C4-2B (cell line): Measurements from ENCODE around the gene TRAF1.

Experiments
- ZFX ChIP-seq: fragments of 450-650 bp; IDR thresholded peaks from 2 replicates; pipeline ENCODE4 v1.6.1; 2017
- TF ChIP-seq, protein P1 (sequence below): fragments of 450-650 bp; conservative IDR thresholded peaks from 2 replicates; pipeline ENCODE4 v1.5.1; 2017; ENCODE audit warnings: mild to moderate bottlenecking

DNA sequence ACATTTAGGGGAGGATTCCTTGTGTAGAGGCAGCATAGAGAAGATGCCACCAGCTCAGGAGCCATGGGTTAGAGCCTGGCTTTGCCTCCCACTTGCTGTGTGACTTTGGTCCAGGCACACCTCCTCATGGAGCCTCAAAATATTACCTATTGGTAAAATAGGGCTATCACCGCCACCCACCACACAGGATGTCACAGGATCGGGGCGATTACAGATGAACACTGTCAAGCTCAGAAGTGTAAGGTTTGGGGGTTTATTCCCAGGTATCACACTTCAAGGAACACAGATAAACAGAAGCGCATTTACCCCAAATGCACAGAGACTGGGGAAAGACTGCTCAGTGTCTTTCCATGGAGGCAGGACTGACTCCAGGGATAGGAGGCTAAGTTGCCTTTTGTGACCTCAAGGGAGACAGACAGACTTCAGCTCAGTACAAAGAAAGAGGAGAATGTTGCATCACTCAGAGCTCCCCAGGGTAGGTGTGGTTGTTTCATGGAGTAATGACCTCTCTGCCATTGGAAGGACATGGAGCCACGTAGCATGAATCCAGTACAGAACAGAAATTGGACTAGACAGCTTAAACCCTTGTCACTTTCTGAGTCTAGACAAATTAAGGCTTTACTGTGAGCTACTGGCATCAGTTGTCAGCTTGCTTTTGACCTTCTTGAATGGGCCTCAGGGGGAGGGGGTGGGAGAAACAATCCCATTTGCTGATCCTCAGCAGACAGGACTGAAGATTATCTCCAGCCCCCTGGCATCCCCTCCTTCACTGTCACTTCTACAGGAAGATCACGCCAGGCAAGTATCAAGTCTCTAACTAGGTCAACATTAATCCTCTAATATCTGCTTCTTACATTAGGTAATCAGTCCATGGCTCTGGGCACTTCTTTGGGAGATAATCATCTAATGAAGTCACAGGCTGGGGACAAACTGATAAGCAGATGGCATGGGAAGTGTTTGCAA lies 6.5 kb downstream of the TRAF1 start:
- TF ChIP-seq, protein P1, sequence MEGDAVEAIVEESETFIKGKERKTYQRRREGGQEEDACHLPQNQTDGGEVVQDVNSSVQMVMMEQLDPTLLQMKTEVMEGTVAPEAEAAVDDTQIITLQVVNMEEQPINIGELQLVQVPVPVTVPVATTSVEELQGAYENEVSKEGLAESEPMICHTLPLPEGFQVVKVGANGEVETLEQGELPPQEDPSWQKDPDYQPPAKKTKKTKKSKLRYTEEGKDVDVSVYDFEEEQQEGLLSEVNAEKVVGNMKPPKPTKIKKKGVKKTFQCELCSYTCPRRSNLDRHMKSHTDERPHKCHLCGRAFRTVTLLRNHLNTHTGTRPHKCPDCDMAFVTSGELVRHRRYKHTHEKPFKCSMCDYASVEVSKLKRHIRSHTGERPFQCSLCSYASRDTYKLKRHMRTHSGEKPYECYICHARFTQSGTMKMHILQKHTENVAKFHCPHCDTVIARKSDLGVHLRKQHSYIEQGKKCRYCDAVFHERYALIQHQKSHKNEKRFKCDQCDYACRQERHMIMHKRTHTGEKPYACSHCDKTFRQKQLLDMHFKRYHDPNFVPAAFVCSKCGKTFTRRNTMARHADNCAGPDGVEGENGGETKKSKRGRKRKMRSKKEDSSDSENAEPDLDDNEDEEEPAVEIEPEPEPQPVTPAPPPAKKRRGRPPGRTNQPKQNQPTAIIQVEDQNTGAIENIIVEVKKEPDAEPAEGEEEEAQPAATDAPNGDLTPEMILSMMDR, result no peak
- TF ChIP-seq ZFX, result no peak
